ENCODE measurements around the gene ZFP92. TPM values are rescaled to one million over a fixed set of nuclear protein-coding genes. Genes with fewer than 3 reads are reported as not detected.

The ZFP92 gene
- total RNA-seq, 4 donors from 2014 or later, result 1.4 to 7.6 (median 4.2) TPM

GRCh38 chrX:153371256-153371655 lies 40.0 kb upstream of the ZFP92 start:
- TF ChIP-seq, protein P1, sequence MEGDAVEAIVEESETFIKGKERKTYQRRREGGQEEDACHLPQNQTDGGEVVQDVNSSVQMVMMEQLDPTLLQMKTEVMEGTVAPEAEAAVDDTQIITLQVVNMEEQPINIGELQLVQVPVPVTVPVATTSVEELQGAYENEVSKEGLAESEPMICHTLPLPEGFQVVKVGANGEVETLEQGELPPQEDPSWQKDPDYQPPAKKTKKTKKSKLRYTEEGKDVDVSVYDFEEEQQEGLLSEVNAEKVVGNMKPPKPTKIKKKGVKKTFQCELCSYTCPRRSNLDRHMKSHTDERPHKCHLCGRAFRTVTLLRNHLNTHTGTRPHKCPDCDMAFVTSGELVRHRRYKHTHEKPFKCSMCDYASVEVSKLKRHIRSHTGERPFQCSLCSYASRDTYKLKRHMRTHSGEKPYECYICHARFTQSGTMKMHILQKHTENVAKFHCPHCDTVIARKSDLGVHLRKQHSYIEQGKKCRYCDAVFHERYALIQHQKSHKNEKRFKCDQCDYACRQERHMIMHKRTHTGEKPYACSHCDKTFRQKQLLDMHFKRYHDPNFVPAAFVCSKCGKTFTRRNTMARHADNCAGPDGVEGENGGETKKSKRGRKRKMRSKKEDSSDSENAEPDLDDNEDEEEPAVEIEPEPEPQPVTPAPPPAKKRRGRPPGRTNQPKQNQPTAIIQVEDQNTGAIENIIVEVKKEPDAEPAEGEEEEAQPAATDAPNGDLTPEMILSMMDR (IDR thresholded peaks at IDR 0.05), result no peak
- ATAC-seq (ENCODE audit: low FRiP score) (no peak), DNase-seq (ENCODE audit: low spot score) (no peak)

DNA sequence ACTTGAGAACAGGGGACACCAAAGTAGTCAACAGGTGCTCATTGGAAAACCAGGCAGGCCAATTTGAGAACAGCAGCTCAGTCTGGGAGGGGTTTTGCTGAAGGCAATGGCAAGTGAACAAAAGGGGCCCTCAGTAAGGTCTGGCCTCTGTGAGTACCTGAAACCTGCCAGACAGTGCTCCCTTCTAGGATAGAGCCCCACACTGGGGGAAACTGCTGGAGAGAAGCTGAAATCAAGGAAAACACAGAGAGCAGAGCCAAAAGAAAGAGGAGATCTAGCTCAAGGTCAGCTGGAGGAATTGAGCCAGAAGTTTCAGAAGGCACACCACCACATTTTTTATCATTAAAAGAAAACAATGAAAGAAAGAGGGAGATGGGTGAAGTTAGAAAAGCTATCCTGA lies 38.3 kb upstream of the ZFP92 start:
- ATAC-seq (ENCODE audit: low FRiP score) (no peak), DNase-seq (ENCODE audit: low spot score) (no peak)
- TF ChIP-seq, protein P1 (IDR thresholded peaks at IDR 0.05), result no peak

- DNase-seq (ENCODE audit: low spot score) (no peak), ATAC-seq (ENCODE audit: low FRiP score) (no peak)
- TF ChIP-seq, protein P1 (IDR thresholded peaks at IDR 0.05), result no peak
Observed at GRCh38 chrX:153374426-153374825, 36.8 kb upstream of the ZFP92 start.

DNA sequence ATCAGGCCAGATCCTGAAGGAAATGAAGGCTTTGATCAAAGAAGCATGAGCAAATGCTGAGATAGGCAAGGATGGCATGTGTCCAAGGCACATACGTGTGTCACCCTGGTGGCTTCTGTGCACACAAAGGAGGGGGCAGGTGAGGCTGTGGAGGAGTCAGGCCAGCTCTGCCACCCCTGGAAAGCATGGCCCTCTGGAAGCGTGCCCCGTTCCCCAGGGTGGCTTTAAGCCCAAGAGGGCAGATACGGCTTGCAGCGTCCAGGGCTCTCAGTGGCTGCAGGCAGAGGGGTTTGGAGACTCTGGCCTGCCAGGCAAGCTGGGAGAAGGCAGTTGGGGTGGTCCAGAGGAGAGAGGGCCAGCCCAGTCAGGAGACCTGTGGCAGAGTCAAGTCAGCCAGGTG lies 35.7 kb upstream of the ZFP92 start:
- TF ChIP-seq, protein P1 (IDR thresholded peaks at IDR 0.05), result no peak
- DNase-seq (ENCODE audit: low spot score), result no peak
- no peak for ATAC-seq (ENCODE audit: low FRiP score)

- TF ChIP-seq, protein P1 (IDR thresholded peaks at IDR 0.05), result no peak
- DNase-seq (ENCODE audit: low spot score) (no peak), ATAC-seq (ENCODE audit: low FRiP score) (no peak)
Observed at GRCh38 chrX:153377727-153378126, 33.5 kb upstream of the ZFP92 start.

- DNase-seq (ENCODE audit: low spot score) (no peak), ATAC-seq (ENCODE audit: low FRiP score) (no peak)
- TF ChIP-seq, protein P1 (IDR thresholded peaks at IDR 0.05), result no peak
Observed at GRCh38 chrX:153378607-153379006, 32.7 kb upstream of the ZFP92 start.

DNA sequence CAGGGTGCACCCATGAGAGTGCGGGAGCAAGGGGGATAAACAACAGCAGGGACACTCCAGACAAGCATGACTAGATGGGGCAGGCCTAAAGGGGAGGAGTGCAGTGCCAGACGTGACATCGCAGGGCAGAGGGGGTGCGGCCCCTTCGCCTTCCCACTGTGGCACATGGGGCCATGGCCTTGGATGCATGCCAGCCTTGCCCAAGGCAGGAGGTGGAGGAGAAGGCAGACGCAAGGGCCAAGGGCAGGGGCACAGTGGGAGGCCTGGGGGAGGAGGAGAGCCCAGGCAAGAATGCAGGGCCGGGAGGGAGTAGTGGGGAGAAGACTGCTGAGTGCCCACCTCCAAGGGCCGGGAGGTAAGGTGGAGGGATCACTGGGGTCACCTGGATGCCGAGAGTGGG lies 31.8 kb upstream of the ZFP92 start:
- TF ChIP-seq, protein P1 (IDR thresholded peaks at IDR 0.05), result no peak
- ATAC-seq (ENCODE audit: low FRiP score) (no peak), DNase-seq (ENCODE audit: low spot score) (no peak)
